Heart left ventricle (tissue), 13 donors: ENCODE data around the gene DNAJC18.

ENCODE experiments used
- CTCF ChIP-seq, 12 donors: fragments of 200-600 bp; sonication (generic) in 4 of 12; IDR thresholded peaks; one replicate each; pipeline versions ENCODE4 v1.5.0 to v1.8.0; 2018 to 2022; ENCODE audit warnings: antibody characterized with exemption in 12 of 12, mild to moderate bottlenecking in 5 of 12
- POLR2A ChIP-seq, 2 donors: fragments of 450-650 bp; IDR thresholded peaks; one replicate each; pipeline ENCODE4 v1.6.1; 2017; ENCODE audit warnings: antibody characterized with exemption in 2 of 2, mild to moderate bottlenecking in 2 of 2, moderate library complexity in 2 of 2
- donor health status: ischemic (EF 13 %, LVEDD 7.1; RV severe dilation, severe dysfunction).
- donor health status: DM: no; HTN: yes; CAD: no.
- donor health status: DM: no; HTN: no; CAD: no.
- donor health status: ischemic (EF 25% LVEDD 6.9; RV normal size, moderate dysfunction).
- donor health status: ischemic (EF 25% LVEDD 5.7; RV mildly dilated, moderate dysfunction).
- donor health status: ischemic (EF 35%, LVEDD 5.7; RV mildly dilated, moderate dysfunction).
- donor health status: nonischemic (EF 11% LVEDD 7.7; RV severe dilation, severe dysfunction).
- donor health status: DM: yes; HTN: yes; CAD: no.
- donor health status: PGD.
- donor health status: ischemic (EF 29% LVEDD 5.4; RV normal size, mild dysfunction).
- donor health status: nonischemic (EF 23%, LVEDD 6.1; RV moderate dilation, normal function).

- TF ChIP-seq CTCF (IDR thresholded peaks at IDR 0.05): no peak
- TF ChIP-seq POLR2A (IDR thresholded peaks at IDR 0.05): no peak
Measured at GRCh38 chr5:139445325-139446170, 6.2 kb upstream of the DNAJC18 start.
